HG03064 (cell line): ENCODE data around the gene IGF1R.
A peak's percentile ranks its signal among the peaks of the same experiment; 100 is the strongest.
"Not testable (repeated sequence)": the region's sequence is repeated elsewhere in the genome, so short reads cannot be mapped to it uniquely, and the experiment has no call there.

ENCODE experiments used
- ATAC-seq: cut with Tn5 transposase; IDR thresholded peaks from one replicate; pipeline ENCODE4 v1.9.1; 2021; ENCODE audit warnings: low read depth; ENCODE audit not compliant: unreplicated experiment

The IGF1R gene

GRCh38 chr15:98647774-98648653 is at the start of gene IGF1R:
Gene IGF1R (plus strand): TSS chr15:98648539. CDS start chr15:98649582, 1,043 bp downstream.
- peak; percentile 64 for ATAC-seq

- peak; percentile 91 for ATAC-seq
These were observed 48.2 kb upstream of the IGF1R start for GRCh38 chr15:98599909-98600691.

- ATAC-seq: no peak
These were observed 43.4 kb upstream of the IGF1R start for GRCh38 chr15:98604983-98605382.

- no peak for ATAC-seq
These were observed 39.0 kb upstream of the IGF1R start for GRCh38 chr15:98609144-98609852.

- ATAC-seq: no peak
These were observed 37.3 kb upstream of the IGF1R start for GRCh38 chr15:98610991-98611390.

- no peak for ATAC-seq
These were observed 36.5 kb upstream of the IGF1R start for GRCh38 chr15:98611808-98612207.

GRCh38 chr15:98612490-98613110 is 35.7 kb upstream of the IGF1R start:
- ATAC-seq: no peak

- no peak for ATAC-seq
These were observed 33.7 kb upstream of the IGF1R start for GRCh38 chr15:98614681-98615080.

- ATAC-seq: no peak
These were observed 31.9 kb upstream of the IGF1R start for GRCh38 chr15:98616397-98616796.

GRCh38 chr15:98617328-98617980 is 30.9 kb upstream of the IGF1R start:
- no peak for ATAC-seq

- ATAC-seq: not testable (repeated sequence)
These were observed 29.8 kb upstream of the IGF1R start for GRCh38 chr15:98618576-98618975.

- ATAC-seq: no peak
These were observed 28.3 kb upstream of the IGF1R start for GRCh38 chr15:98620020-98620419.

GRCh38 chr15:98621021-98621420 is 27.3 kb upstream of the IGF1R start:
- no peak for ATAC-seq

GRCh38 chr15:98625614-98626013 is 22.7 kb upstream of the IGF1R start:
- ATAC-seq: no peak

- no peak for ATAC-seq
These were observed 22.2 kb upstream of the IGF1R start for GRCh38 chr15:98626153-98626552.

GRCh38 chr15:98628216-98628615 is 20.1 kb upstream of the IGF1R start:
- no peak for ATAC-seq

- no peak for ATAC-seq
These were observed 12.5 kb upstream of the IGF1R start for GRCh38 chr15:98635848-98636247.

- no peak for ATAC-seq
These were observed 5.2 kb upstream of the IGF1R start for GRCh38 chr15:98643115-98643514.

- ATAC-seq: no peak
These were observed 1.8 kb upstream of the IGF1R start for GRCh38 chr15:98646546-98647025.
